ELR (cell line): ENCODE data around the gene TSPAN4.
A peak's percentile ranks its signal among the peaks of the same experiment; 100 is the strongest.

Source experiments
- DNase-seq: peaks from one replicate; pipeline ENCODE4 v3.0.0-alpha.2; 2015; ENCODE audit warnings: low read depth

The TSPAN4 gene

GRCh38 chr11:804599-804964 is 38.1 kb upstream of the TSPAN4 start:
- no peak for DNase-seq

GRCh38 chr11:808427-809286 is 34.0 kb upstream of the TSPAN4 start:
- DNase-seq, result no peak

- peak; percentile 97 for DNase-seq
These were observed 33.2 kb upstream of the TSPAN4 start, which contains the start of gene RPLP2 for GRCh38 chr11:809287-810039. TSS of gene RPLP2 (plus strand) at chr11:809967. CDS start at chr11:810235, 268 bp downstream.

- no peak for DNase-seq
These were observed 32.5 kb upstream of the TSPAN4 start for GRCh38 chr11:810040-810567.

- DNase-seq, result peak; percentile 33
These were observed 31.0 kb upstream of the TSPAN4 start for GRCh38 chr11:811446-812245.

- no peak for DNase-seq
These were observed 30.3 kb upstream of the TSPAN4 start for GRCh38 chr11:812390-812789.

GRCh38 chr11:813072-813455 is 29.6 kb upstream of the TSPAN4 start:
- no peak for DNase-seq

GRCh38 chr11:813456-814096 is 29.1 kb upstream of the TSPAN4 start:
- no peak for DNase-seq

- no peak for DNase-seq
These were observed 26.8 kb upstream of the TSPAN4 start for GRCh38 chr11:815675-816432.

GRCh38 chr11:816433-816779 is 26.2 kb upstream of the TSPAN4 start:
- no peak for DNase-seq

- peak; percentile 57 for DNase-seq
These were observed 24.1 kb upstream of the TSPAN4 start, which contains the start of gene PNPLA2 for GRCh38 chr11:818396-819128. TSS of gene PNPLA2 (plus strand) at chr11:818914. CDS start at chr11:819719, 805 bp downstream.

GRCh38 chr11:819129-819931 is 23.3 kb upstream of the TSPAN4 start:
- peak; percentile 92 for DNase-seq

GRCh38 chr11:819943-820649 is 22.6 kb upstream of the TSPAN4 start:
- peak; percentile 91 for DNase-seq

GRCh38 chr11:820655-821511 is 21.8 kb upstream of the TSPAN4 start:
- DNase-seq, result peak; percentile 65

- DNase-seq, result no peak
These were observed 20.9 kb upstream of the TSPAN4 start for GRCh38 chr11:821512-822371.

- DNase-seq, result no peak
These were observed 19.0 kb upstream of the TSPAN4 start for GRCh38 chr11:823441-824291.
